ENCODE data around the gene SPAG16.

The SPAG16 gene

DNA sequence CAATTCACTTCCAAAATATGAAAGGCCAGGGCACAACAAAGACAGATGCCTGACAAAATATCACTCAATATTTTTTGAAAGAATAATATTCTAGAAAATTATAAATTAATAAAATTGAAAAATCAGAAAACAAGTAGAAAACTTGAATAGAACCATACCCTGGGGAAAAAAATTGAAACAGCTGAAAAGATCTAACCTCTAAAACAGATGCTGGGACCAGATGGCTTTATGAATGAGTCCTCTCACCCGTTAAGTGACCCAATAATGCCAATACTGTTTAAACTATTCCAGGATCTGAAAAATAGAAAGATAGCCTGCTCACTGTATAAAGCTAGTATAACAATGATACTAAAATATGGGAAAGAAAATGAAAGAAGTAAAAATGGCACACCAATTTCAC lies 804.3 kb downstream of the SPAG16 start:
- no peaks in the 10 kb centered on the region for H3F3A ChIP-seq (ENCODE audit: low read depth)
- H3K4me2 ChIP-seq (ENCODE audit: low read depth, low read length, poor library complexity, severe bottlenecking) = no peak overlapping the region
- H3K9ac ChIP-seq (ENCODE audit: low read depth, low read length, poor library complexity, severe bottlenecking) = no peak overlapping the region
- no peaks in the 10 kb centered on the region for H3K79me2 ChIP-seq (ENCODE audit: insufficient read depth, low read length)
- TF ChIP-seq, protein P1, sequence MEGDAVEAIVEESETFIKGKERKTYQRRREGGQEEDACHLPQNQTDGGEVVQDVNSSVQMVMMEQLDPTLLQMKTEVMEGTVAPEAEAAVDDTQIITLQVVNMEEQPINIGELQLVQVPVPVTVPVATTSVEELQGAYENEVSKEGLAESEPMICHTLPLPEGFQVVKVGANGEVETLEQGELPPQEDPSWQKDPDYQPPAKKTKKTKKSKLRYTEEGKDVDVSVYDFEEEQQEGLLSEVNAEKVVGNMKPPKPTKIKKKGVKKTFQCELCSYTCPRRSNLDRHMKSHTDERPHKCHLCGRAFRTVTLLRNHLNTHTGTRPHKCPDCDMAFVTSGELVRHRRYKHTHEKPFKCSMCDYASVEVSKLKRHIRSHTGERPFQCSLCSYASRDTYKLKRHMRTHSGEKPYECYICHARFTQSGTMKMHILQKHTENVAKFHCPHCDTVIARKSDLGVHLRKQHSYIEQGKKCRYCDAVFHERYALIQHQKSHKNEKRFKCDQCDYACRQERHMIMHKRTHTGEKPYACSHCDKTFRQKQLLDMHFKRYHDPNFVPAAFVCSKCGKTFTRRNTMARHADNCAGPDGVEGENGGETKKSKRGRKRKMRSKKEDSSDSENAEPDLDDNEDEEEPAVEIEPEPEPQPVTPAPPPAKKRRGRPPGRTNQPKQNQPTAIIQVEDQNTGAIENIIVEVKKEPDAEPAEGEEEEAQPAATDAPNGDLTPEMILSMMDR (conservative IDR thresholded peaks at IDR 0.05; ENCODE audit: low read length) = no peak
- TF ChIP-seq EZH2phosphoT487 (IDR thresholded peaks at IDR 0.05; ENCODE audit: borderline replicate concordance) = no peak
- no peaks in the 10 kb centered on the region for H3K27me3 ChIP-seq (ENCODE audit: insufficient read depth, low read length, poor library complexity, severe bottlenecking)
- H3K9me2 ChIP-seq (replicated peaks; ENCODE audit: low read depth, low read length) = no peaks in the 10 kb centered on the region
- H3K9me3 ChIP-seq (ENCODE audit: insufficient read depth, low read depth, low read length) = no peaks in the 10 kb centered on the region
- no peaks in the 10 kb centered on the region for H3K4me1 ChIP-seq (ENCODE audit: insufficient read depth, low read length, poor library complexity, severe bottlenecking)
- H2AFZ ChIP-seq (ENCODE audit: low read length) = no peak overlapping the region
- H3K4me3 ChIP-seq (ENCODE audit: low read length, poor library complexity, severe bottlenecking) = no peak overlapping the region
- no peaks in the 10 kb centered on the region for H4K20me1 ChIP-seq (ENCODE audit: insufficient read depth, low read length, poor library complexity, severe bottlenecking)
- no peaks in the 10 kb centered on the region for H3K36me3 ChIP-seq (ENCODE audit: insufficient read depth, low read length)

DNA sequence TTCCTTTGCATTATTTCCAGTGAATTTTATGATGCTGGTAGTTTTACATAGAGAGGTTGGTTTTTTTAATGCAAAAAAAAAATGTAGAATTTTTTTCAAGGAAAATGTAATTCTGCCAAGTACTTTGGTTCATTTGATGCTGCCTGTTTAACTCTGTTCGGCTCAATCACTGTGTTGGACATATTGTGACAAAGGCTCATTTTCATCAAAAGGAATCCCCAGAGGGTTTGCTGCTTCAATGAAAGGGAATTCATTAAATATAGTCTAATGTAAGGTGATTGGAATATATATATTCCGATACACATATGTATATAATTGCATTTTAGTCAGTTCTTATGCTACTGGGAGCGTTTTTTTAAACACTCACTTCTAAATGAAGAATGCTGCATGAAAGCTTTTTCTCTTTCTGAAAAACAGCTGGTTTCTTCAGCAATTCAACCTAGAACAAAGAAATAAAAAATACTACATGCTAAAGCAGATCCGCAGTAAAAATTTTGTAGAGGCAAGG lies 812.0 kb downstream of the SPAG16 start:
- Histone ChIP-seq H3K36me3 (ENCODE audit: insufficient read depth, low read length) (no peaks in the 10 kb centered on the region), H3K9ac (ENCODE audit: low read depth, low read length, poor library complexity, severe bottlenecking) (no peak overlapping the region), H4K20me1 (ENCODE audit: insufficient read depth, low read length, poor library complexity, severe bottlenecking) (no peaks in the 10 kb centered on the region), H3K79me2 (ENCODE audit: insufficient read depth, low read length) (no peaks in the 10 kb centered on the region), H3K4me2 (ENCODE audit: low read depth, low read length, poor library complexity, severe bottlenecking) (no peak overlapping the region), H3K9me3 (ENCODE audit: insufficient read depth, low read depth, low read length) (no peaks in the 10 kb centered on the region), H3K27me3 (ENCODE audit: insufficient read depth, low read length, poor library complexity, severe bottlenecking) (no peaks in the 10 kb centered on the region), H3K9me2 (replicated peaks; ENCODE audit: low read depth, low read length) (no peaks in the 10 kb centered on the region), H3K4me1 (ENCODE audit: insufficient read depth, low read length, poor library complexity, severe bottlenecking) (no peaks in the 10 kb centered on the region), H3F3A (ENCODE audit: low read depth) (no peaks in the 10 kb centered on the region), H2AFZ (ENCODE audit: low read length) (no peak overlapping the region), H3K4me3 (ENCODE audit: low read length, poor library complexity, severe bottlenecking) (no peak overlapping the region)
- TF ChIP-seq, protein P1 (conservative IDR thresholded peaks at IDR 0.05; ENCODE audit: low read length) = no peak
- TF ChIP-seq EZH2phosphoT487 (IDR thresholded peaks at IDR 0.05; ENCODE audit: borderline replicate concordance) = no peak

DNA sequence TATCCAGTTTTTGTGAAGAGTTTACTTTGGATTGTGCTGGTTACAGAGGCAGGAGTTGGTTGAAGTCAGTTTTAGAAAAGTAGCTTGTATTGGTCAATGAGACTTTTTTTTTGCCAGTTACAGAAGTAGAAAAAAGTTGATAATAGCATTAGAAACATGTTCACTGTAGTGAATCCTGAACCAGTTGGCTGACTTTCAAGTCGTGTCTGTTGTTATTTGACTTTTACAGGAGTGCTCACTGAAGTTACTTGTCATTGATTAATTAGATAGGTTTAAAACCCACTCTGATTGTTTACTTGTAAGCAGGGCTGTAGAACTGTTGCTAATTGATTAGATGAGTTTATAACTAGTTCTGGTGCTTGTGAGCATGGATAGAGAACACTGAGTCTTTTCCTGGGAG lies 814.5 kb downstream of the SPAG16 start:
- Histone ChIP-seq H3K9me2 (replicated peaks; ENCODE audit: low read depth, low read length) (no peaks in the 10 kb centered on the region), H3K9me3 (ENCODE audit: insufficient read depth, low read depth, low read length) (no peaks in the 10 kb centered on the region), H3K9ac (ENCODE audit: low read depth, low read length, poor library complexity, severe bottlenecking) (no peak overlapping the region), H3K79me2 (ENCODE audit: insufficient read depth, low read length) (no peaks in the 10 kb centered on the region), H4K20me1 (ENCODE audit: insufficient read depth, low read length, poor library complexity, severe bottlenecking) (no peaks in the 10 kb centered on the region), H3K36me3 (ENCODE audit: insufficient read depth, low read length) (no peaks in the 10 kb centered on the region), H2AFZ (ENCODE audit: low read length) (no peak overlapping the region), H3F3A (ENCODE audit: low read depth) (peaks cover 4% of the 10 kb centered on the region; the same call in 1 of the 2 replicates), H3K4me2 (ENCODE audit: low read depth, low read length, poor library complexity, severe bottlenecking) (no peak overlapping the region), H3K4me3 (ENCODE audit: low read length, poor library complexity, severe bottlenecking) (no peak overlapping the region), H3K4me1 (ENCODE audit: insufficient read depth, low read length, poor library complexity, severe bottlenecking) (peaks cover 11% of the 10 kb centered on the region), H3K27me3 (ENCODE audit: insufficient read depth, low read length, poor library complexity, severe bottlenecking) (no peaks in the 10 kb centered on the region)
- TF ChIP-seq, protein P1 (conservative IDR thresholded peaks at IDR 0.05; ENCODE audit: low read length) = no peak
- no peak for TF ChIP-seq EZH2phosphoT487 (IDR thresholded peaks at IDR 0.05; ENCODE audit: borderline replicate concordance)
